Measurements from ENCODE around the gene ACP7. TPM values are rescaled to one million over a fixed set of nuclear protein-coding genes. Genes with fewer than 3 reads are reported as not detected.
"Not testable (repeated sequence)": the region's sequence is repeated elsewhere in the genome, so short reads cannot be mapped to it uniquely, and the experiment has no call there.

ACP7 gene
- total and polyA plus RNA-seq, 12 donors: not detected

- no peaks in the 10 kb centered on the region for H3K27me3 ChIP-seq
- no peak overlapping the region for H3K4me3 ChIP-seq
- intact Hi-C loops (cut with DNase I): loop anchor here in 1 of 2 donors (5.0 kb wide), 1 partner anchor 216 kb away; no protein-coding TSS in a partner anchor
- peaks cover 3 to 6% of the 10 kb centered on the region in 2 donors for H3K4me1 ChIP-seq (replicated peaks in 1 of 2)
- peak in 1 of 7 donors; percentile 43 for DNase-seq
- TF ChIP-seq CTCF (IDR thresholded peaks at IDR 0.05): no peak
- TF ChIP-seq POLR2A (IDR thresholded peaks at IDR 0.05): no peak
- H3K36me3 ChIP-seq (replicated peaks in 1 of 2): no peaks in the 10 kb centered on the region
- 28 to 37% (median 35%) methylated on average over 11 to 18 of the region's 18 CpGs for WGBS, 4 donors
- H3K27ac ChIP-seq: peak overlapping the region in 4 of 5 donors; percentile 35 to 80 (median 39)
- no peaks in the 10 kb centered on the region for H3K9me3 ChIP-seq (replicated peaks in 1 of 3)
Observed at GRCh38 chr19:39111593-39112199, 27.5 kb downstream of the ACP7 start.

DNA sequence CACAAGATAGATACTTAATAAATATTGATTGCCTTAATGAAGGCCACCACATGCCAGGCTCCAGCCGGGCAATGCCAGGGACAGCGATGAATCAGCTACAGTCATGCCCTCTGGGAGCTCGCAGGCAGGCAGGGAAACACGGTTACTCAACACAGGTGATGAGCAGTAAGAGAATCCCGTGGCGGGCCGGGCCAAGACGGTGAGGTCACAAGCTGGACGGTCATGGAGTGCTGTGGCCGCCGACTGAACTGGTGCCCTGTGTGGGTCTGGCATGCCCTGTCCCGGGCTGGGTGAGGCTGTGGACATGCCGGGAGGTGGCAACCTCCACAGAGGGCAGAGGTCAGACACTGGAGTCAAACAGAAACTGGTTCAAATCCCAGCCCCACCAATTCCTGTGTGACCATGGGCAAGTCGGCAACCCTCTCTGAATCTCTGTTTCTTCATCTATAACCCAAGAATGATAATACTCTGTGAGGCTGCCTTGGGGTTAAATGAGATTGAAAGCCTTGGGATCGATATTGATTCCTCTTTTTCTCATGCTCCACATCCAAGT lies 28.2 kb downstream of the ACP7 start:
- Histone ChIP-seq H3K9me3 (replicated peaks in 1 of 3) (no peaks in the 10 kb centered on the region), H3K27me3 (no peaks in the 10 kb centered on the region), H3K4me3 (no peak overlapping the region), H3K36me3 (replicated peaks in 1 of 2) (no peaks in the 10 kb centered on the region), H3K27ac (peak overlapping the region in 3 of 5 donors; percentile 39 to 80 (median 39)), H3K4me1 (replicated peaks in 1 of 2) (peaks cover 3 to 6% of the 10 kb centered on the region in 2 donors)
- 27 to 62% (median 49%) methylated on average over 2 to 15 of the region's 15 CpGs for WGBS, 4 donors
- DNase-seq: peak; percentile 88 to 96 (median 94)
- no peak for TF ChIP-seq POLR2A (IDR thresholded peaks at IDR 0.05)
- TF ChIP-seq CTCF (IDR thresholded peaks at IDR 0.05): no peak
- intact Hi-C loops (cut with DNase I): loop anchor here in 1 of 2 donors (5.0 kb wide), 1 partner anchor 215 kb away; no protein-coding TSS in a partner anchor

DNA sequence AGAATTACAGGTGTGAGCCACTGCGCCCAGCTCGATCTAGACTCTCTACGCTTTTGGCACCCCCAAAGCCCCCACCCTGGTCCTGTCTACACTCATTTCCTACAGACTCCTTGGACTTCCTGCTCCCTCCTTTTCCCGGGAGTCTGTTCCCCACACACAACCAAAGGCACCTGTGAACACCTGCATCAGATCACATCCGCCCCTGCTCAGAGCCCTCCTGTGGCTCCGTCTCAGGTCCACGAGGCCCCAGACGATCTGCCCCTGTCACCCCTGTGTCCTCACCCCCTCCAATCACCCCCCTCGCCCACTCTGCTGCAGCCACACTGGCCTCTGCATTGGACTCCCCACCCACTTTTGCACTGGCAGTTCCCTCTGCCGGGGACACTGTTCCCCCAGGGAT lies 29.0 kb downstream of the ACP7 start:
- peaks cover 3 to 6% of the 10 kb centered on the region in 2 donors for H3K4me1 ChIP-seq (replicated peaks in 1 of 2)
- no peak for TF ChIP-seq CTCF (IDR thresholded peaks at IDR 0.05)
- TF ChIP-seq POLR2A (IDR thresholded peaks at IDR 0.05): no peak
- no peak for DNase-seq
- H3K4me3 ChIP-seq: no peak overlapping the region
- WGBS, 4 donors: 79 to 82% (median 81%) methylated on average over 9 to 10 of the region's 10 CpGs
- H3K36me3 ChIP-seq (replicated peaks in 1 of 2): no peaks in the 10 kb centered on the region
- intact Hi-C loops (cut with DNase I): loop anchor here in 1 of 2 donors (5.0 kb wide), 1 partner anchor 214 kb away; no protein-coding TSS in a partner anchor
- no peaks in the 10 kb centered on the region for H3K27me3 ChIP-seq
- H3K9me3 ChIP-seq (replicated peaks in 1 of 3): no peaks in the 10 kb centered on the region
- H3K27ac ChIP-seq: no peak overlapping the region

DNA sequence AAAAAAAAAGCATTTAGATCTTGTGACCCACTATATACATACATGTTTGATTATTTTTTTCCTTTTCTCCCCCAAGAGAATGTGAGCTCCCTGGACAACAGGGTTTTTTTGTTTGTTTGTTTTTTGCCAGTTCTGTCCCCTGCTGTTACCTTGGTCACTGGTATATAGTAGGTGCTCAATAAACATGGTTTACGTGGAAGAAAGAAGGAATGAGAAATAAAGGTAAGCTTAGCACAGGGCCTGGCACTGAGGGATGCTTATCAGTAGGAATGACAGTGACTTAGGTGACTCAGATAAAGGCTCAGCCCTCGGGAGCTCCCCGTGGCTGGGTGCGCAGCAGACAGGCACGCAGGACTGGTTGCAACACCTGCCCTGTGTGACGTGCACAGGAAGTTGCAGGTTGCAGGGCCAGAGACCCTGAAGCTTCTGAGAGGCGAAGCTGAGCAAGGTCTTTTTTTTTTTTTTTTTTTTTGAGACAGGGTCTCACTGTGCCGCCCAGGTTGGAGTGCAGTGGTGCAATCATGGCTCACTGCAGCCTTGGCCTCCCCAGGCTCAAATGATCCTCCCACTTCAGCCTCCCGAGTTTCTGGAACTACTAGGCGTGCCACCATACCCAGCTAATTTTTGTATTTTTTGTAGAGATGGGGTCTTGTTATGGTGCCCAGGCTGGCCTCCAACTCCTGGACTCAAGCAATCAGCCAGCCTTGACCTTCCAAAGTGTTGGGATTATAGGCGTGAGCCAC lies 31.1 kb downstream of the ACP7 start:
- H3K27me3 ChIP-seq: no peaks in the 10 kb centered on the region
- no peaks in the 10 kb centered on the region for H3K36me3 ChIP-seq (replicated peaks in 1 of 2)
- WGBS, 4 donors: 57 to 80% (median 69%) methylated on average over 10 to 11 of the region's 11 CpGs
- no peak overlapping the region for H3K4me3 ChIP-seq
- peak in 1 of 7 donors; percentile 23 for DNase-seq
- H3K27ac ChIP-seq: no peak overlapping the region
- peaks cover 3 to 6% of the 10 kb centered on the region in 2 donors for H3K4me1 ChIP-seq (replicated peaks in 1 of 2)
- intact Hi-C loops (cut with DNase I): no loop called here
- no peak for TF ChIP-seq CTCF (IDR thresholded peaks at IDR 0.05)
- no peak for TF ChIP-seq POLR2A (IDR thresholded peaks at IDR 0.05)
- H3K9me3 ChIP-seq (replicated peaks in 1 of 3): no peaks in the 10 kb centered on the region

DNA sequence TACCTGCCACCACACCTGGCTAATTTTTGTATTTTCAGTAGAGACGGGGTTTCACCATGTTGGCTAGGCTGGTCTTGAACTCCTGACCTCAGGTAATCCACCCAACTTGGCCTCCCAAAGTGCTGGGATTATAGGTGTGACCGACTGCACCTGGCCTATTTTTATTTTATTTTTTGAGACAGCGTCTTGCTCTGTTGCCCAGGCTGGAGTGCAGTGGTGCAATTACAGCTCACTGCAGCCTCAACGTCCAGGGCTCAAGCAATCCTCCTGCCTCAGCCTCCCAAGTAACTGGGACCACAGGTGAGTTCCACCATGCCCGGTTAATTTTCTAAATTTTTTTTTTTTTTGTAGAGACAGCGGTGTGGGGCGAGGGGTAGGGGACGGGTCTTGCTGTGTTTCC lies 32.9 kb downstream of the ACP7 start:
- H3K27me3 ChIP-seq; H3K36me3 ChIP-seq (replicated peaks in 1 of 2); H3K27ac ChIP-seq; H3K9me3 ChIP-seq (replicated peaks in 1 of 3); intact Hi-C loops (cut with DNase I); DNase-seq; H3K4me1 ChIP-seq (replicated peaks in 1 of 2); H3K4me3 ChIP-seq: not testable (repeated sequence)
- WGBS, 4 donors: 78 to 93% (median 85%) methylated on average over 8 of the region's 8 CpGs

Data from adrenal gland (tissue), 12 donors.